Stimulated activated CD8-positive, alpha-beta memory T cell treated with anti-CD3 and anti-CD28 coated beads, Interleukin-7, amount 100 ng/mL, for 4 hours (primary cell): ENCODE results near the gene PHLDB3.
A peak's percentile ranks its signal among the peaks of the same experiment; 100 is the strongest.
"Not testable (repeated sequence)": the region's sequence is repeated elsewhere in the genome, so short reads cannot be mapped to it uniquely, and the experiment has no call there.

Experiments used
- DNase-seq, 2 donors: peaks; one replicate each; pipeline ENCODE4 v3.0.0-alpha.2; 2020; ENCODE audit warnings: low read depth in 2 of 2

Gene PHLDB3

GRCh38 chr19:43444531-43445287, 59.8 kb downstream of the PHLDB3 start:
- DNase-seq = no peak

- not testable (repeated sequence) for DNase-seq
These were observed 60.5 kb downstream of the PHLDB3 start for GRCh38 chr19:43444091-43444490.

- DNase-seq = no peak
These were observed 62.8 kb downstream of the PHLDB3 start for GRCh38 chr19:43441716-43442115.

GRCh38 chr19:43439709-43440063, 64.9 kb downstream of the PHLDB3 start:
- no peak for DNase-seq

- DNase-seq = peak in 1 of 2 donors; percentile 26
These were observed 65.4 kb downstream of the PHLDB3 start for GRCh38 chr19:43439032-43439708.

GRCh38 chr19:43438291-43439031, 66.1 kb downstream of the PHLDB3 start:
- DNase-seq = no peak

- DNase-seq = no peak
These were observed 66.8 kb downstream of the PHLDB3 start for GRCh38 chr19:43437712-43438111.

- DNase-seq = not testable (repeated sequence)
These were observed 67.3 kb downstream of the PHLDB3 start for GRCh38 chr19:43437284-43437683.

- DNase-seq = no peak
These were observed 68.8 kb downstream of the PHLDB3 start for GRCh38 chr19:43435775-43436174.

GRCh38 chr19:43433689-43434088, 70.9 kb downstream of the PHLDB3 start:
- DNase-seq = no peak

- no peak for DNase-seq
These were observed 71.2 kb downstream of the PHLDB3 start for GRCh38 chr19:43433358-43433673.

- DNase-seq = no peak
These were observed 73.6 kb downstream of the PHLDB3 start for GRCh38 chr19:43430976-43431375.

GRCh38 chr19:43430142-43430710, 74.3 kb downstream of the PHLDB3 start:
- no peak for DNase-seq

- no peak for DNase-seq
These were observed 75.2 kb downstream of the PHLDB3 start for GRCh38 chr19:43429395-43429794.

- no peak for DNase-seq
These were observed 78.8 kb downstream of the PHLDB3 start for GRCh38 chr19:43425567-43426392.
